Measurements from ENCODE around the gene KCNMA1.

DNA sequence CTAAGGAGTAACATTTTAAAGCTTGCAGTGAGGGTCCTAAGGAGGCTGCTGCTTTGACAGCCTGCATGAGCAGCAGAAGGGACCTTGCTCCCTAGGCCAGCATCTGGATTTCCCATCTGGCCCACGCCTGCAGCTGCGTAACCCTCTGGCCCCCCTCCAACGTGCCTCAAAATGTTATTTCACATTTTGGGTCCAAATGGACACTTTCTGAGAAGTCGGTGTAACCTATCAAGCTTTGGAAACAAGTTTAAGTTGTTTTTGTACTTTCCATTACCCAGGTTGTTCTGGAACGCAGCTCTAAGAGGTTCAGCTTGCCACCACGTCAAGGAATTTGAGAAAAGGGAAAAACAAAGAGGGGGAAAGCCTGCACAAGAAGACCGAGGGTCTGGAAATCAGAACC, 338.3 kb downstream of the KCNMA1 start:
- TF ChIP-seq POLR2A (IDR thresholded peaks at IDR 0.05), result no peak
- TF ChIP-seq, protein P1, sequence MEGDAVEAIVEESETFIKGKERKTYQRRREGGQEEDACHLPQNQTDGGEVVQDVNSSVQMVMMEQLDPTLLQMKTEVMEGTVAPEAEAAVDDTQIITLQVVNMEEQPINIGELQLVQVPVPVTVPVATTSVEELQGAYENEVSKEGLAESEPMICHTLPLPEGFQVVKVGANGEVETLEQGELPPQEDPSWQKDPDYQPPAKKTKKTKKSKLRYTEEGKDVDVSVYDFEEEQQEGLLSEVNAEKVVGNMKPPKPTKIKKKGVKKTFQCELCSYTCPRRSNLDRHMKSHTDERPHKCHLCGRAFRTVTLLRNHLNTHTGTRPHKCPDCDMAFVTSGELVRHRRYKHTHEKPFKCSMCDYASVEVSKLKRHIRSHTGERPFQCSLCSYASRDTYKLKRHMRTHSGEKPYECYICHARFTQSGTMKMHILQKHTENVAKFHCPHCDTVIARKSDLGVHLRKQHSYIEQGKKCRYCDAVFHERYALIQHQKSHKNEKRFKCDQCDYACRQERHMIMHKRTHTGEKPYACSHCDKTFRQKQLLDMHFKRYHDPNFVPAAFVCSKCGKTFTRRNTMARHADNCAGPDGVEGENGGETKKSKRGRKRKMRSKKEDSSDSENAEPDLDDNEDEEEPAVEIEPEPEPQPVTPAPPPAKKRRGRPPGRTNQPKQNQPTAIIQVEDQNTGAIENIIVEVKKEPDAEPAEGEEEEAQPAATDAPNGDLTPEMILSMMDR (IDR thresholded peaks at IDR 0.05), result no peak
